Measurements from ENCODE around the gene NAA30. TPM values are rescaled to one million over a fixed set of nuclear protein-coding genes. Genes with fewer than 3 reads are reported as not detected.

The NAA30 gene
- total RNA-seq, 2 donors from 2014 or later = 9.7 to 13.6 TPM

DNA sequence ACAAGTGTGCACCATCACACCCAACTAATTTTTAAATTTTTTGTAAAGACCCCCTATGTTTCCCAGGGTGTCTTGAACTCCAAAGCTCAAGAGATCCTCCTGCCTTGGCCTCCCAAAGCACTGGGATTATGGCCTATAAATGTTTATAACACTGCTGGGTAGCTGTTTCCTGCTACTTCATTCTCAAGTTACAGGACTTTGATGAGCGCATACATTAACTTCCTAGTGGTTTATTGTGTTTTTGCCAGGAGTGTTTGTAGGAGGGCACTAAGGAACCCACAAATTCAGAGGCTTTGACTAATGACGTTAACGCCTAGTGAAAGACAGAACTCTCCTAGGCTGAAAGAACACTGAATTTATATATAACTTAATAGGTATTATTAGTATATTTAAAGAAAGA, 15.2 kb upstream of the NAA30 start:
- H3K27me3 ChIP-seq (replicated peaks; ENCODE audit: insufficient read depth) = no peaks in the 10 kb centered on the region
- TF ChIP-seq CTCF (IDR thresholded peaks at IDR 0.05) = no peak
- no peaks in the 10 kb centered on the region for H3K36me3 ChIP-seq
- H3K4me1 ChIP-seq (ENCODE audit: control insufficient read depth in 1 of 2, low read depth in 2 of 2) = no peaks in the 10 kb centered on the region
- H3K9me3 ChIP-seq = no peaks in the 10 kb centered on the region
- no peak overlapping the region for H3K27ac ChIP-seq
- ATAC-seq (ENCODE audit: insufficient number of reproducible peaks, low FRiP score, low read depth) = no peak
- no peak overlapping the region for H3K4me3 ChIP-seq
- no peak for DNase-seq (ENCODE audit: low spot score)

GRCh38 chr14:57378661-57379060, 11.7 kb upstream of the NAA30 start:
- Histone ChIP-seq H3K4me3 (no peak overlapping the region), H3K36me3 (no peaks in the 10 kb centered on the region), H3K27me3 (replicated peaks; ENCODE audit: insufficient read depth) (no peaks in the 10 kb centered on the region), H3K9me3 (no peaks in the 10 kb centered on the region), H3K4me1 (ENCODE audit: control insufficient read depth in 1 of 2, low read depth in 2 of 2) (no peaks in the 10 kb centered on the region), H3K27ac (no peak overlapping the region)
- DNase-seq (ENCODE audit: low spot score) = no peak
- TF ChIP-seq CTCF (IDR thresholded peaks at IDR 0.05) = no peak
- no peak for ATAC-seq (ENCODE audit: insufficient number of reproducible peaks, low FRiP score, low read depth)

- ATAC-seq (ENCODE audit: insufficient number of reproducible peaks, low FRiP score, low read depth) (no peak), DNase-seq (ENCODE audit: low spot score) (no peak)
These were observed 9.5 kb upstream of the NAA30 start for GRCh38 chr14:57380935-57381334.

GRCh38 chr14:57382283-57382682, 8.1 kb upstream of the NAA30 start:
- Histone ChIP-seq H3K4me3 (no peak overlapping the region), H3K27ac (no peak overlapping the region), H3K4me1 (ENCODE audit: control insufficient read depth in 1 of 2, low read depth in 2 of 2) (no peaks in the 10 kb centered on the region), H3K36me3 (no peaks in the 10 kb centered on the region), H3K9me3 (no peaks in the 10 kb centered on the region), H3K27me3 (replicated peaks; ENCODE audit: insufficient read depth) (no peaks in the 10 kb centered on the region)
- DNase-seq (ENCODE audit: low spot score) (no peak), ATAC-seq (ENCODE audit: insufficient number of reproducible peaks, low FRiP score, low read depth) (no peak)
- no peak for TF ChIP-seq CTCF (IDR thresholded peaks at IDR 0.05)

More at GRCh38 chr14:57380935-57381334, 9.5 kb upstream of the NAA30 start:
- Histone ChIP-seq H3K36me3 (no peaks in the 10 kb centered on the region), H3K27ac (no peak overlapping the region), H3K27me3 (replicated peaks; ENCODE audit: insufficient read depth) (no peaks in the 10 kb centered on the region), H3K9me3 (no peaks in the 10 kb centered on the region), H3K4me3 (no peak overlapping the region), H3K4me1 (ENCODE audit: control insufficient read depth in 1 of 2, low read depth in 2 of 2) (no peaks in the 10 kb centered on the region)
- no peak for TF ChIP-seq CTCF (IDR thresholded peaks at IDR 0.05)

GRCh38 chr14:57383125-57383745, 7.2 kb upstream of the NAA30 start:
- H3K27ac ChIP-seq = no peak overlapping the region
- H3K36me3 ChIP-seq = no peaks in the 10 kb centered on the region
- H3K4me1 ChIP-seq (ENCODE audit: control insufficient read depth in 1 of 2, low read depth in 2 of 2) = no peaks in the 10 kb centered on the region
- DNase-seq (ENCODE audit: low spot score) = no peak
- no peaks in the 10 kb centered on the region for H3K9me3 ChIP-seq
- H3K27me3 ChIP-seq (replicated peaks; ENCODE audit: insufficient read depth) = no peaks in the 10 kb centered on the region
- TF ChIP-seq CTCF (IDR thresholded peaks at IDR 0.05) = no peak
- ATAC-seq (ENCODE audit: insufficient number of reproducible peaks, low FRiP score, low read depth) = no peak
- no peak overlapping the region for H3K4me3 ChIP-seq
